T-cell (primary cell): Measurements from ENCODE around the gene ACSM4. TPM values are rescaled to one million over a fixed set of nuclear protein-coding genes. Genes with fewer than 3 reads are reported as not detected.

Experiments
- ATAC-seq, 4 experiments: fragments of 200-7000 bp in 3 of 4; fragments of 150-1000 bp in 1 of 4; cut with Tn5 transposase; replicated peaks in 1 of 4; 1 replicate in 3 of 4; 2 replicates in 1 of 4; pipeline ENCODE4 v1.10.0; 2021; ENCODE audit warnings: moderate library complexity in 3 of 4, mild to moderate bottlenecking in 2 of 4, moderate number of reproducible peaks in 1 of 4
- CTCF ChIA-PET, 2 donors: fragments of 300-600 bp; sonication (Branson Sonifier 250); formaldehyde crosslinking; loops; one replicate each; lab custom pipeline; 2022; ENCODE audit warnings: antibody characterized with exemption in 2 of 2; lab: Charles Lee
- POLR2A ChIA-PET, 2 donors: fragments of 300-600 bp; sonication (Branson Sonifier 250); formaldehyde crosslinking; loops; one replicate each; lab custom pipeline; 2022; ENCODE audit warnings: antibody characterized with exemption in 2 of 2; lab: Charles Lee
- DNase-seq, 35 experiments: peaks; one replicate each; pipeline versions ENCODE4 v3.0.0 to v3.0.0-alpha.2; 2013 to 2023
- H3K27ac ChIP-seq: one replicate; pipeline ENCODE4 v1.5.1; 2013; ENCODE audit warnings: low read length
- H3K27me3 ChIP-seq, 2 experiments: replicated peaks in 1 of 2; 1 replicate in 1 of 2; 2 replicates in 1 of 2; pipeline versions ENCODE4 v1.6.1 to v1.7.0; 2013; ENCODE audit warnings: low read length in 1 of 2, mixed read lengths in 1 of 2; ENCODE audit not compliant: control insufficient read depth in 2 of 2, insufficient read depth in 2 of 2; ENCODE audit errors: extremely low read depth in 1 of 2
- H3K36me3 ChIP-seq, 2 donors: 1 replicate in 1 of 2; 2 replicates in 1 of 2; pipeline versions ENCODE4 v1.6.1 to v1.7.0; 2013; ENCODE audit warnings: low read length in 1 of 2; ENCODE audit not compliant: control insufficient read depth in 2 of 2, insufficient read depth in 1 of 2; ENCODE audit errors: extremely low read depth in 1 of 2
- H3K4me1 ChIP-seq, 2 experiments: 1 replicate in 1 of 2; 2 replicates in 1 of 2; pipeline versions ENCODE4 v1.6.1 to v1.7.0; 2013; ENCODE audit warnings: low read length in 2 of 2, mixed read lengths in 1 of 2; ENCODE audit not compliant: insufficient read depth in 2 of 2, control insufficient read depth in 1 of 2; ENCODE audit errors: extremely low read depth in 1 of 2
- H3K4me3 ChIP-seq, 2 donors: 1 replicate in 1 of 2; 2 replicates in 1 of 2; pipeline versions ENCODE4 v1.5.1 to v1.7.0; 2013; ENCODE audit warnings: mild to moderate bottlenecking in 2 of 2, low read length in 1 of 2, moderate library complexity in 1 of 2; ENCODE audit not compliant: control insufficient read depth in 1 of 2; ENCODE audit errors: extremely low read depth in 1 of 2
- H3K9me3 ChIP-seq: 2 replicates; pipeline ENCODE4 v1.7.0; 2013
- H3K27ac Mint-ChIP-seq, 2 donors: one replicate each; pipeline ENCODE4 v1.8.0; 2020 to 2021; ENCODE audit warnings: mild to moderate bottlenecking in 2 of 2, mixed read lengths in 2 of 2
- H3K27me3 Mint-ChIP-seq, 2 donors: one replicate each; pipeline ENCODE4 v1.8.0; 2021 to 2022; ENCODE audit warnings: mixed read lengths in 2 of 2
- H3K36me3 Mint-ChIP-seq: one replicate; pipeline ENCODE4 v1.8.0; 2021; ENCODE audit warnings: mixed read lengths
- H3K4me1 Mint-ChIP-seq, 3 donors: one replicate each; pipeline ENCODE4 v1.8.0; 2020 to 2022; ENCODE audit warnings: mixed read lengths in 3 of 3, mild to moderate bottlenecking in 1 of 3
- H3K4me3 Mint-ChIP-seq, 3 donors: one replicate each; pipeline ENCODE4 v1.8.0; 2020 to 2022; ENCODE audit warnings: mild to moderate bottlenecking in 3 of 3, mixed read lengths in 3 of 3, moderate library complexity in 3 of 3
- H3K9me3 Mint-ChIP-seq, 3 donors: one replicate each; pipeline ENCODE4 v1.8.0; 2020 to 2022; ENCODE audit warnings: mixed read lengths in 3 of 3
- WGBS: methylation state at CpG from one replicate; pipeline ENCODE4 v1.1.5; 2013; ENCODE audit warnings: missing lambda C conversion rate; ENCODE audit not compliant: insufficient coverage; 5-methylcytosine and 5-hydroxymethylcytosine counted together
- total RNA-seq, 35 experiments: library from RNA in 6 of 35; stranded (reverse) in 6 of 35; fragments of 120-200 nt in 1 of 35; gene quantifications; one replicate each; pipeline versions ENCODE4 v1.2.1 to v1.2.4 and lab custom pipeline; 2013 to 2026

The ACSM4 gene
- total RNA-seq, 5 donors from 2014 or later (not counting 1 experiment from before 2014, with no cell fraction given) = not detected

- peaks cover 0 to 2% of the 10 kb centered on the region in 2 experiments for H3K27me3 ChIP-seq
- Mint-ChIP-seq H3K36me3 (no peaks in the 10 kb centered on the region), H3K9me3 (no peaks in the 10 kb centered on the region), H3K4me3 (no peak overlapping the region), H3K27me3 (peaks cover 3% of the 10 kb centered on the region in 2 donors), H3K27ac (no peak overlapping the region), H3K4me1 (no peaks in the 10 kb centered on the region)
- ChIA-PET CTCF (no interaction called here), POLR2A (no interaction called here)
- no peak overlapping the region for H3K4me3 ChIP-seq
- DNase-seq (no peak), ATAC-seq (no peak)
- WGBS = 88% methylated on average over 1 of the region's 1 CpG
- H3K9me3 ChIP-seq = no peaks in the 10 kb centered on the region
- H3K4me1 ChIP-seq = no peaks in the 10 kb centered on the region
- H3K36me3 ChIP-seq = no peaks in the 10 kb centered on the region
- H3K27ac ChIP-seq = no peak overlapping the region
These were observed 57.4 kb downstream of the ACSM4 start for GRCh38 chr12:7361265-7361664.

GRCh38 chr12:7362734-7363133, 58.9 kb downstream of the ACSM4 start:
- H3K4me3 ChIP-seq = no peak overlapping the region
- Mint-ChIP-seq H3K9me3 (no peaks in the 10 kb centered on the region), H3K27me3 (peaks cover 0 to 3% of the 10 kb centered on the region in 2 donors), H3K36me3 (no peaks in the 10 kb centered on the region), H3K27ac (no peak overlapping the region), H3K4me3 (no peak overlapping the region), H3K4me1 (no peaks in the 10 kb centered on the region)
- H3K36me3 ChIP-seq = no peaks in the 10 kb centered on the region
- H3K27me3 ChIP-seq = peaks cover 0 to 2% of the 10 kb centered on the region in 2 experiments
- no peaks in the 10 kb centered on the region for H3K9me3 ChIP-seq
- ATAC-seq = no peak
- DNase-seq = no peak
- WGBS = 92% methylated on average over 2 of the region's 3 CpGs
- H3K27ac ChIP-seq = no peak overlapping the region
- CTCF ChIA-PET = no interaction called here
- POLR2A ChIA-PET = interaction anchor here in 1 of 2 donors (0.5 kb wide), 1 partner anchor 302 kb away, joined by 3 read pairs; no protein-coding TSS in a partner anchor
- no peaks in the 10 kb centered on the region for H3K4me1 ChIP-seq

- CTCF ChIA-PET = no interaction called here
- ATAC-seq (no peak), DNase-seq (no peak)
- Mint-ChIP-seq H3K27ac (no peak overlapping the region), H3K9me3 (peaks cover 0 to 8% (median 0%) of the 10 kb centered on the region in 3 donors), H3K36me3 (no peaks in the 10 kb centered on the region), H3K4me1 (no peaks in the 10 kb centered on the region), H3K27me3 (peaks cover 9 to 17% of the 10 kb centered on the region in 2 donors), H3K4me3 (no peak overlapping the region)
- 78% methylated on average over 7 of the region's 10 CpGs for WGBS
- H3K27ac ChIP-seq = no peak overlapping the region
- POLR2A ChIA-PET = no interaction called here
- H3K36me3 ChIP-seq = no peaks in the 10 kb centered on the region
- H3K9me3 ChIP-seq = no peaks in the 10 kb centered on the region
- peaks cover 0 to 10% of the 10 kb centered on the region in 2 experiments for H3K27me3 ChIP-seq
- no peaks in the 10 kb centered on the region for H3K4me1 ChIP-seq
- no peak overlapping the region for H3K4me3 ChIP-seq
These were observed 65.4 kb downstream of the ACSM4 start for GRCh38 chr12:7369274-7369729.

GRCh38 chr12:7373226-7373625, 69.4 kb downstream of the ACSM4 start:
- 79% methylated on average over 3 of the region's 6 CpGs for WGBS
- Histone ChIP-seq H3K9me3 (no peaks in the 10 kb centered on the region), H3K27ac (no peak overlapping the region), H3K36me3 (no peaks in the 10 kb centered on the region), H3K27me3 (peaks cover 0 to 15% of the 10 kb centered on the region in 2 experiments), H3K4me1 (no peaks in the 10 kb centered on the region), H3K4me3 (no peak overlapping the region)
- ChIA-PET POLR2A (no interaction called here), CTCF (no interaction called here)
- Mint-ChIP-seq H3K4me1 (no peaks in the 10 kb centered on the region), H3K36me3 (no peaks in the 10 kb centered on the region), H3K27me3 (peaks cover 17 to 21% of the 10 kb centered on the region in 2 donors), H3K4me3 (no peak overlapping the region), H3K27ac (no peak overlapping the region), H3K9me3 (peaks cover 0 to 8% (median 0%) of the 10 kb centered on the region in 3 donors)
- ATAC-seq (no peak), DNase-seq (no peak)

GRCh38 chr12:7374423-7375144, 70.7 kb downstream of the ACSM4 start:
- Mint-ChIP-seq H3K9me3 (peaks cover 0 to 8% (median 0%) of the 10 kb centered on the region in 3 donors), H3K36me3 (no peaks in the 10 kb centered on the region), H3K27ac (no peak overlapping the region), H3K4me3 (no peak overlapping the region), H3K4me1 (no peaks in the 10 kb centered on the region), H3K27me3 (peaks cover 13 to 20% of the 10 kb centered on the region in 2 donors)
- no peak for ATAC-seq
- no peaks in the 10 kb centered on the region for H3K4me1 ChIP-seq
- 57% methylated on average over 11 of the region's 17 CpGs for WGBS
- no peaks in the 10 kb centered on the region for H3K36me3 ChIP-seq
- H3K4me3 ChIP-seq = no peak overlapping the region
- peaks cover 0 to 11% of the 10 kb centered on the region in 2 experiments for H3K27me3 ChIP-seq
- DNase-seq = peak in 5 of 35 experiments; percentile 2 to 9 (median 6)
- ChIA-PET POLR2A (no interaction called here), CTCF (no interaction called here)
- H3K27ac ChIP-seq = no peak overlapping the region
- no peaks in the 10 kb centered on the region for H3K9me3 ChIP-seq

GRCh38 chr12:7375145-7375543, 71.3 kb downstream of the ACSM4 start:
- H3K9me3 Mint-ChIP-seq = peaks cover 0 to 8% (median 0%) of the 10 kb centered on the region in 3 donors
- H3K9me3 ChIP-seq = no peaks in the 10 kb centered on the region
- H3K27me3 ChIP-seq = peaks cover 0 to 11% of the 10 kb centered on the region in 2 experiments
- no peak overlapping the region for H3K27ac ChIP-seq
- H3K36me3 Mint-ChIP-seq = no peaks in the 10 kb centered on the region
- no peak overlapping the region for H3K4me3 Mint-ChIP-seq
- no peak for ATAC-seq
- H3K4me1 Mint-ChIP-seq = no peaks in the 10 kb centered on the region
- no peak for DNase-seq
- no peak overlapping the region for H3K4me3 ChIP-seq
- H3K27ac Mint-ChIP-seq = no peak overlapping the region
- H3K27me3 Mint-ChIP-seq = peaks cover 8 to 21% of the 10 kb centered on the region in 2 donors
- CTCF ChIA-PET = no interaction called here
- H3K36me3 ChIP-seq = no peaks in the 10 kb centered on the region
- H3K4me1 ChIP-seq = no peaks in the 10 kb centered on the region
- POLR2A ChIA-PET = no interaction called here
- 87% methylated on average over 2 of the region's 3 CpGs for WGBS
